Ovary (tissue), 9 donors: Measurements from ENCODE around the gene RUSC1. TPM values are rescaled to one million over a fixed set of nuclear protein-coding genes. Genes with fewer than 3 reads are reported as not detected.

Experiments
- DNase-seq, 5 donors: peaks; one replicate each; pipeline ENCODE4 v3.0.0-alpha.2; 2019 to 2020
- H3K27ac ChIP-seq, 2 donors: fragments of 200-600 bp; one replicate each; pipeline versions ENCODE4 v1.5.1 to v1.8.0; 2019 to 2022
- H3K27me3 ChIP-seq: fragments of 200-600 bp; one replicate; pipeline ENCODE4 v1.8.0; 2022
- H3K36me3 ChIP-seq: fragments of 200-600 bp; sonication (generic); one replicate; pipeline ENCODE4 v1.5.1; 2019
- H3K4me1 ChIP-seq: one replicate; pipeline ENCODE4 v1.8.1; 2013; ENCODE audit warnings: mild to moderate bottlenecking, moderate library complexity; ENCODE audit not compliant: insufficient read depth
- H3K4me3 ChIP-seq: fragments of 200-600 bp; sonication (generic); one replicate; pipeline ENCODE4 v1.5.1; 2017
- H3K9me3 ChIP-seq, 2 donors: fragments of 200-600 bp in 1 of 2; sonication (generic) in 1 of 2; one replicate each; pipeline versions ENCODE4 v1.5.1 to v1.8.1; 2013 to 2019; ENCODE audit warnings: mild to moderate bottlenecking in 1 of 2, moderate library complexity in 1 of 2
- CTCF ChIP-seq, 3 donors: fragments of 450-650 bp in 2 of 3; fragments of 200-600 bp in 1 of 3; IDR thresholded peaks; one replicate each; pipeline versions ENCODE4 v1.5.1 to v1.8.0; 2016 to 2022; ENCODE audit warnings: antibody characterized with exemption in 3 of 3, mild to moderate bottlenecking in 1 of 3
- EP300 ChIP-seq: sonication (generic); formaldehyde crosslinking; IDR thresholded peaks from one replicate; pipeline ENCODE4 v1.6.1; 2017; ENCODE audit warnings: antibody characterized with exemption
- POLR2A ChIP-seq: fragments of 450-650 bp; IDR thresholded peaks from one replicate; pipeline ENCODE4 v1.6.1; 2017; ENCODE audit warnings: antibody characterized with exemption, mild to moderate bottlenecking, moderate library complexity
- WGBS, 3 donors: extraction: QIAGEN DNeasy Blood & Tissue Kit in 1 of 3; methylation state at CpG; one replicate each; pipeline versions ENCODE4 v1.1.5 to v1.1.7; 2013 to 2017; 5-methylcytosine and 5-hydroxymethylcytosine counted together
- intact Hi-C, 4 donors: fragments of 100-400 bp; cut with DNase I; formaldehyde crosslinking; loops; one replicate each; pipeline versions ENCODE4 v1.11.0 to v1.15.1; 2022 to 2023
- polyA plus RNA-seq, 2 donors: library from polyadenylated mRNA; stranded (reverse); fragments of 200-250 nt in 1 of 2; fragments of 350-450 nt in 1 of 2; fragmentation: Illumina TruSeq in 1 of 2; extraction: RNeasy Lipid Tissue Mini Kit (QIAGEN cat#74804) in 1 of 2; gene quantifications; one replicate each; pipeline ENCODE4 v1.2.3, GENCODE V29; 2013 to 2014
- total RNA-seq, 7 donors: library from RNA; depleted of rRNA in 2 of 7; stranded (reverse); fragments of >200 nt in 2 of 7; fragmentation: NEBNext Ultra II Directional in 3 of 7; extraction: Animal tissue kit (Norgen Biotek cat#: 25700) in 3 of 7; gene quantifications; one replicate each; pipeline versions ENCODE4 v1.1.0 to v1.2.4, GENCODE V29; 2016 to 2023
- donor health status: DM: no; HTN: no; CAD: no; lungs with moderate emphysema.
- donor health status: DM: no; HTN: no; CAD: no.
- donor health status: Bipolar disorder and iron deficiency.
- donor health status: DM: yes; HTN: yes; CAD: no.
- donor health status: DM: no; HTN: no; CAD: no.
- donor health status: DM: yes; HTN: yes; CAD: no.

The RUSC1 gene
- total and polyA plus RNA-seq, 9 donors = 13.5 to 55.6 (median 27.6) TPM

DNA sequence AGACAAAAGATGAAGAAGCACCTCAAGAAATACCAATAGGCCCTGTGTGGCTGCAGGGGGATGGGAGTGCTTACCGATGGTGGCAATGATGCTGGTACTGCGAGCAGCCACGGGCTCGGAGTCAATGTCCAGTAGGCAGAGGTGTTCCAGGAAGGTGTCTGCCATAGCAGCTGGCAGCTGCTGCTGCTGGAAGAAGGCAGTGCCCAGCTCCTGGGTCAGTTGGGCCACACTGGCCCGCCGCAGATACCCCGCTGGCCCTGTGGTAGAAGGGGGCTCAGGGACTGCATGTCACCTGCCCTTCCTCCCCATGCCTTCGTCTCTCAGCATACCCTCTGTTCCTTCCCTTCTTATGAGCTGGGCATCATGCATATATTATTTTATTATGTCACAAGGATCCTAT is 20.7 kb upstream of the RUSC1 start:
- TF ChIP-seq CTCF (IDR thresholded peaks at IDR 0.05) = no peak
- TF ChIP-seq POLR2A = no peak
- no peak for TF ChIP-seq EP300
- Histone ChIP-seq H3K36me3 (no peaks in the 10 kb centered on the region), H3K4me1 (peaks cover 3% of the 10 kb centered on the region), H3K27ac (no peak overlapping the region), H3K4me3 (no peak overlapping the region), H3K9me3 (no peaks in the 10 kb centered on the region), H3K27me3 (no peaks in the 10 kb centered on the region)
- intact Hi-C loops = no loop called here
- no peak for DNase-seq
- WGBS, 3 donors = 91 to 92% (median 91%) methylated on average over 8 of the region's 8 CpGs

DNA sequence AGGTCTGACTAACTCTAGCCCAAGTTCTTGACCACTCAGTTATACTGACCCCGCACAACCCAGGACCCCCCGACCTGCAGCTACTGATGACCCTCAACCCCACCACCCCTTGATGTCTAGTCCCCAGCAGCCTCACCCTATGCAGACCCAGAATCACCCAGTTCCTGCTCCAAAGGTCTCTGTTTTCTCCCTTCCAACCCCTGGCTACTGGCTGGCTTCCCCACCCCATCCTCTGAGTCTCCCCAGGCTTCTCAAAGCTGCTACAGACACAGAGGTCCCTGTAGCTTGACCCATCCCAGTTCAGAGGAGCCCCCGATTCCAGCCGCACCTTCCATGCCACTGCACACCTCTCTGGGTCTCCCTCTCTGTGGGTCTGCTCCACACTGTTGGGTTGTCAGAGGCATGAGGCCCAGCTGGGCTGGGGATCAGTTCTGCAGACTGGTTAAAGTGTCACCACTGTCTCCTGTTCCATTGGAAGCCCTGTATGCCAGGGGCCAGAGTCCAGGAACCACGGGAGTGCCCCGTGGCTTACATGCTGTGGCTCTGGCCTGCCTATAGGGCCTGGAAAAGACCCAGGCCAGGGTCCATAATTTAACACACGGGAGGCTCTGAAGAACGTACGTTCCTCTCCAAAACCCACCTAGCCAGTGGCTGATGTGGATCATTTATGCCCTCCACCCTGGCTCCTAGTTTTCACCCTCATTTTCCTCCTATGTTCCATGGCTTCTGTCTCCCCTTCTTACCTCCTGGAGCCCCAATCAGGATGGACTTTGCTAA is 20.0 kb upstream of the RUSC1 start:
- TF ChIP-seq POLR2A (no peak), CTCF (IDR thresholded peaks at IDR 0.05) (no peak), EP300 (no peak)
- no peaks in the 10 kb centered on the region for H3K9me3 ChIP-seq
- no peak overlapping the region for H3K27ac ChIP-seq
- H3K4me3 ChIP-seq = no peak overlapping the region
- intact Hi-C loops = no loop called here
- no peaks in the 10 kb centered on the region for H3K27me3 ChIP-seq
- 81 to 83% (median 82%) methylated on average over 9 of the region's 9 CpGs for WGBS, 3 donors
- DNase-seq = no peak
- no peaks in the 10 kb centered on the region for H3K4me1 ChIP-seq
- no peaks in the 10 kb centered on the region for H3K36me3 ChIP-seq

DNA sequence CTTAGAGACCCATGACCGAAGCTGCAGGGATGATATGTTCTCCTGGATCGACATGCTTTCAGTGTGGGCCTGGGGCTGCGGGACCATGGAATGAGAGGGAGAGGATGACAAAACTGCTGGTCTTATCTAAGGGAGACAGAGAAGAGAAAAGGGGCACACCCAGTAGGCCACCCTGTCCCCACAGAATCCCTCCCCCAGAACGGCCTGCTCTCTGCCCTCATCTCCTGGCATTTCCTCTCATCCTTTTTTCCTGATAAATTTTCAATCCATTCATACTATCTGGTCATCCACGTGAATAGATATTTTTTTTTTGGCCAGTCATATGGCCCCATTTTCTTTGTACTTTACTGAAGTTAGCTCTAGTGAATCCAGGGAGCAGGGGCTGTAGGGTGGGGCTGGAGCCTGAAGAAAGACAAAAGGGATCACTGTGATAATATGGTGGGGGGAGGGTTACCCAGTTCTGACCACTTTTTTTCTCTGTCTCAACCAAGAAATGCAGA is 19.3 kb upstream of the RUSC1 start, which contains the start of gene PKLR:
Gene PKLR (minus strand): TSS at position 97 of the 500 bp plus-strand sequence. CDS start 43 bp downstream, at position 54.
- no peaks in the 10 kb centered on the region for H3K4me1 ChIP-seq
- 75 to 79% (median 79%) methylated on average over 5 of the region's 5 CpGs for WGBS, 3 donors
- H3K4me3 ChIP-seq = no peak within 1 kb of the TSS
- no peaks in the 10 kb centered on the region for H3K27me3 ChIP-seq
- H3K9me3 ChIP-seq = no peaks in the 10 kb centered on the region
- intact Hi-C loops = no loop called here
- TF ChIP-seq EP300 (no peak), CTCF (IDR thresholded peaks at IDR 0.05) (no peak), POLR2A (no peak)
- H3K27ac ChIP-seq = no peak within 1 kb of the TSS
- H3K36me3 ChIP-seq = no peaks in the 10 kb centered on the region
- no peak for DNase-seq

DNA sequence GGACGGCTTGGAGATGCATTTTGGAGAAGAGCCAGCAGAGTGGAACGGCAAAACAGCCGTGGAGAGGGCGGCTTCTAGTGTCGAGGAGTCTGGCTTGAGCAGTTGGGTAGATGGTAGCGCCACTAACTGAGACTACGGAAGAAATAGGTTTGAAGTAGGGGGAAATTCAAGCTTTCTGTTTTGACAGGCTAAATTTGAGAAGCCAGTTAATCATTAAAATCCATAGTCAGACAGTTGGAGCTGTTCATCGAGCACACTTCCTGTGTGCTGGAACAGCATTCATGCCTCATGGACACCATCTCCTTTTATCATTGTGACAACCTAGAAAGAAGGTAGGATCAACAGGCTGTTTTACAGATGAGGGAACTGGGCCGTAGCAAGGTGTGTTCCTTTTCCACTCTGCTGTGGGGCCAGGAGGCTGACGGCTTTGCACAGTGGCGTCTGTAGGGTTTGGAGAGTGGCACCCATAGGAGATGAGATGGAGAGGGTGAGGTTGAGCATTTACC is 16.1 kb upstream of the RUSC1 start:
- TF ChIP-seq EP300 (no peak), CTCF (IDR thresholded peaks at IDR 0.05) (no peak), POLR2A (no peak)
- Histone ChIP-seq H3K4me3 (no peak overlapping the region), H3K27me3 (no peaks in the 10 kb centered on the region), H3K4me1 (peaks cover 4% of the 10 kb centered on the region), H3K27ac (no peak overlapping the region), H3K36me3 (no peaks in the 10 kb centered on the region), H3K9me3 (no peaks in the 10 kb centered on the region)
- intact Hi-C loops = no loop called here
- WGBS, 3 donors = 70 to 78% (median 78%) methylated on average over 11 of the region's 11 CpGs
- DNase-seq = no peak
